ENCODE data around the gene SLC7A5. TPM values are rescaled to one million over a fixed set of nuclear protein-coding genes. Genes with fewer than 3 reads are reported as not detected.
A peak's percentile ranks its signal among the peaks of the same experiment; 100 is the strongest.
"Not testable (repeated sequence)": the region's sequence is repeated elsewhere in the genome, so short reads cannot be mapped to it uniquely, and the experiment has no call there.

The SLC7A5 gene
- total RNA-seq, 6 donors from 2014 or later: 4.7 to 20.4 (median 8.5) TPM

GRCh38 chr16:87826798-87827587, 42.3 kb downstream of the SLC7A5 start:
- ATAC-seq (ENCODE audit: low FRiP score in 2 of 2) (no peak), DNase-seq (peak in 1 of 2 donors; percentile 73)
- no peak overlapping the region for H3K4me3 ChIP-seq
- no peaks in the 10 kb centered on the region for H3K9me3 ChIP-seq
- 81 to 89% methylated on average over 13 to 25 of the region's 28 CpGs for WGBS, 2 donors
- no peak overlapping the region for H3K27ac ChIP-seq
- no peaks in the 10 kb centered on the region for H3K36me3 ChIP-seq
- TF ChIP-seq POLR2A (IDR thresholded peaks at IDR 0.05): no peak
- TF ChIP-seq EP300 (IDR thresholded peaks at IDR 0.05): no peak
- TF ChIP-seq, protein P1, sequence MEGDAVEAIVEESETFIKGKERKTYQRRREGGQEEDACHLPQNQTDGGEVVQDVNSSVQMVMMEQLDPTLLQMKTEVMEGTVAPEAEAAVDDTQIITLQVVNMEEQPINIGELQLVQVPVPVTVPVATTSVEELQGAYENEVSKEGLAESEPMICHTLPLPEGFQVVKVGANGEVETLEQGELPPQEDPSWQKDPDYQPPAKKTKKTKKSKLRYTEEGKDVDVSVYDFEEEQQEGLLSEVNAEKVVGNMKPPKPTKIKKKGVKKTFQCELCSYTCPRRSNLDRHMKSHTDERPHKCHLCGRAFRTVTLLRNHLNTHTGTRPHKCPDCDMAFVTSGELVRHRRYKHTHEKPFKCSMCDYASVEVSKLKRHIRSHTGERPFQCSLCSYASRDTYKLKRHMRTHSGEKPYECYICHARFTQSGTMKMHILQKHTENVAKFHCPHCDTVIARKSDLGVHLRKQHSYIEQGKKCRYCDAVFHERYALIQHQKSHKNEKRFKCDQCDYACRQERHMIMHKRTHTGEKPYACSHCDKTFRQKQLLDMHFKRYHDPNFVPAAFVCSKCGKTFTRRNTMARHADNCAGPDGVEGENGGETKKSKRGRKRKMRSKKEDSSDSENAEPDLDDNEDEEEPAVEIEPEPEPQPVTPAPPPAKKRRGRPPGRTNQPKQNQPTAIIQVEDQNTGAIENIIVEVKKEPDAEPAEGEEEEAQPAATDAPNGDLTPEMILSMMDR (IDR thresholded peaks at IDR 0.05): no peak
- no peak for TF ChIP-seq POLR2AphosphoS5 (IDR thresholded peaks at IDR 0.05)
- H3K4me1 ChIP-seq: no peaks in the 10 kb centered on the region
- H3K27me3 ChIP-seq: no peaks in the 10 kb centered on the region

DNA sequence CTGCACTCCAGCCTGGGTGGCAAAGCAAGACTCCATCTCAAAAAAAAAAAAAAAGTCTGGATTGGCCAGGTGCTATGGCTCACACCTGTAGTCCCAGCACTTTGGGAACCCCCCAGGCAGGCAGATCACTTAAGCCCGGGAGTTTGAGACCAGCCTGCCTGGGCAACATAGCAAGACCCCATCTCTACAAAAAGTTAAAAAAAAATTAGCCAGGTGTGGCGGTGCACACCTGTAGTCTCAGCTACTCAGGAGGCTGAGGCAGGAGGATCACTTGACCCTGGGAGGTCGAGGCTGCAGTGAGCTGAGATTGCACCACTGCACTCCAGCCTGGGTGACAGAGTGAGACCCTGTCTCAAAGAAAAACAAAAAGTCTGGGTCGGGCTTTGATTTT, 42.9 kb downstream of the SLC7A5 start:
- not testable (repeated sequence) for H3K4me1 ChIP-seq; H3K9me3 ChIP-seq; H3K27ac ChIP-seq; H3K36me3 ChIP-seq; ATAC-seq (ENCODE audit: low FRiP score in 2 of 2); H3K27me3 ChIP-seq; H3K4me3 ChIP-seq; DNase-seq
- WGBS, 2 donors: 66 to 77% methylated on average over 3 to 4 of the region's 4 CpGs

DNA sequence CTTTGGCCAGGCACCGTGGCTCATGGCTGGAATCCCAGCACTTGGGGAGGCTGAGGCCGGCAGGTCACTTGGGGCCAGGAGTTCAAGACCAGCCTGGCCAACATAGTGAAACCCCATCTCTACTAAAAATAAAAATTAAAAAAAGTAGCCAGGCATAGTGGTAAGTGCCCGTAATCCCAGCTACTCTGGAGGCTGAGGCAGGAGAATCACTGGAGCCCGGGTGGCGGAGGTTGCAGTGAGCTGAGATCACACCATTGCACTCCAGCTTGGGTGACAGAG, 43.5 kb downstream of the SLC7A5 start:
- not testable (repeated sequence) for ATAC-seq (ENCODE audit: low FRiP score in 2 of 2); DNase-seq; H3K27ac ChIP-seq; H3K36me3 ChIP-seq; H3K4me3 ChIP-seq; H3K27me3 ChIP-seq; H3K4me1 ChIP-seq; H3K9me3 ChIP-seq
- 80 to 84% methylated on average over 5 of the region's 5 CpGs for WGBS, 2 donors

GRCh38 chr16:87824991-87825841, 44.1 kb downstream of the SLC7A5 start:
- no peaks in the 10 kb centered on the region for H3K4me1 ChIP-seq
- no peaks in the 10 kb centered on the region for H3K36me3 ChIP-seq
- TF ChIP-seq POLR2A (IDR thresholded peaks at IDR 0.05) (no peak), EP300 (IDR thresholded peaks at IDR 0.05) (no peak), POLR2AphosphoS5 (IDR thresholded peaks at IDR 0.05) (no peak)
- TF ChIP-seq, protein P1 (IDR thresholded peaks at IDR 0.05): no peak
- H3K27me3 ChIP-seq: no peaks in the 10 kb centered on the region
- no peak for ATAC-seq (ENCODE audit: low FRiP score in 2 of 2)
- no peak overlapping the region for H3K4me3 ChIP-seq
- 78 to 80% methylated on average over 29 of the region's 29 CpGs for WGBS, 2 donors
- no peak overlapping the region for H3K27ac ChIP-seq
- no peak for DNase-seq
- H3K9me3 ChIP-seq: no peaks in the 10 kb centered on the region

GRCh38 chr16:87824016-87824990, 45.0 kb downstream of the SLC7A5 start:
- peak in 1 of 2 donors; percentile 55 for DNase-seq
- Histone ChIP-seq H3K4me3 (no peak overlapping the region), H3K9me3 (no peaks in the 10 kb centered on the region), H3K27me3 (no peaks in the 10 kb centered on the region), H3K27ac (no peak overlapping the region), H3K36me3 (no peaks in the 10 kb centered on the region), H3K4me1 (no peaks in the 10 kb centered on the region)
- TF ChIP-seq, protein P1 (IDR thresholded peaks at IDR 0.05): no peak
- TF ChIP-seq POLR2AphosphoS5 (IDR thresholded peaks at IDR 0.05): no peak
- TF ChIP-seq POLR2A (IDR thresholded peaks at IDR 0.05): no peak
- TF ChIP-seq EP300 (IDR thresholded peaks at IDR 0.05): no peak
- ATAC-seq (ENCODE audit: low FRiP score in 2 of 2): no peak
- WGBS, 2 donors: 74 to 76% methylated on average over 11 to 18 of the region's 19 CpGs
